K562 (cell line): ENCODE data around the gene TTC19. TPM values are rescaled to one million over a fixed set of nuclear protein-coding genes. Genes with fewer than 3 reads are reported as not detected.

Experiments
- ATAC-seq: fragments of 200-7000 bp; cut with Tn5 transposase; 3 replicates; pipeline ENCODE4 v1.9.1; 2020; ENCODE audit warnings: moderate library complexity
- BruUV-seq: library from RNA; stranded (reverse); fragments of 400-500 nt; replicated peaks from 2 replicates; lab custom pipeline; 2021; lab: Mats Ljungman, UMichigan
- CTCF ChIA-PET: fragments of 300-600 bp; formaldehyde crosslinking; extraction: SDS; loops from one replicate; lab custom pipeline; 2021; ENCODE audit warnings: low intra/inter-chr PET ratio; lab: Yijun Ruan, JAX
- POLR2A ChIA-PET: fragments of 300-600, 350-650 bp; sonication (Branson Sonifier 250); formaldehyde crosslinking; extraction: SDS; loops from one replicate; lab custom pipeline; 2021; ENCODE audit warnings: antibody characterized with exemption, inconsistent platforms; lab: Yijun Ruan, JAX
- DNase-seq, 4 experiments: peaks; one replicate each; pipeline versions ENCODE4 v3.0.0 to v3.0.0-alpha.2; 2011 to 2018; ENCODE audit warnings: low spot score in 3 of 4, mixed read lengths in 3 of 4; ENCODE audit errors: extremely low read depth in 1 of 4
- FAIRE-seq: peaks from 2 replicates; lab custom pipeline; 2011; peaks lifted over from hg19 to GRCh38; lab: Jason Lieb, UNC
- H2AFZ ChIP-seq: 2 replicates; pipeline ENCODE4 v1.6.0; 2011; ENCODE audit warnings: low read depth, low read length, control low read depth, inconsistent platforms
- H3K27ac ChIP-seq: fragments of 200-600 bp; 3 replicates; pipeline ENCODE4 v1.8.0; 2011; ENCODE audit warnings: low read depth, mild to moderate bottlenecking, control low read depth, inconsistent platforms, low read length, moderate library complexity, mixed read lengths; ENCODE audit errors: extremely low read depth
- H3K27me3 ChIP-seq, 2 experiments: fragments of 300-600 bp in 1 of 2; 2 replicates in 1 of 2; 3 replicates in 1 of 2; pipeline versions ENCODE4 v1.6.0 to v1.8.0; 2011; ENCODE audit warnings: inconsistent platforms in 2 of 2, low read length in 2 of 2, mild to moderate bottlenecking in 1 of 2, mixed read lengths in 1 of 2, moderate library complexity in 1 of 2; ENCODE audit not compliant: control insufficient read depth in 2 of 2, insufficient read depth in 2 of 2
- H3K36me3 ChIP-seq: fragments of 300-600 bp; 3 replicates; pipeline ENCODE4 v1.8.0; 2011; ENCODE audit warnings: mild to moderate bottlenecking, low read length, inconsistent platforms; ENCODE audit not compliant: control insufficient read depth, insufficient read depth
- H3K4me1 ChIP-seq, 2 experiments: fragments of 200-600 bp in 1 of 2; replicated peaks in 1 of 2; 2 replicates in 1 of 2; 3 replicates in 1 of 2; pipeline versions ENCODE4 v1.5.1 to v1.8.0; 2011; ENCODE audit warnings: inconsistent platforms in 2 of 2, low read length in 2 of 2, mild to moderate bottlenecking in 1 of 2, mixed read lengths in 1 of 2, moderate library complexity in 1 of 2; ENCODE audit not compliant: control insufficient read depth in 2 of 2, insufficient read depth in 2 of 2
- H3K4me2 ChIP-seq: 2 replicates; pipeline ENCODE4 v1.6.1; 2011; ENCODE audit warnings: low read length, control low read depth, inconsistent platforms, mixed read lengths; ENCODE audit not compliant: insufficient read depth
- H3K4me3 ChIP-seq: fragments of 200-600 bp; sonication (generic), shearing (Covaris generic); 2 replicates; pipeline ENCODE4 v1.5.1; 2016; ENCODE audit warnings: control low read depth, inconsistent platforms
- H3K79me2 ChIP-seq: fragments of 200-600 bp; 3 replicates; pipeline ENCODE4 v1.8.0; 2011; ENCODE audit warnings: low read length, inconsistent platforms; ENCODE audit not compliant: control insufficient read depth, insufficient read depth
- H3K9ac ChIP-seq, 2 experiments: 2 replicates each; pipeline versions ENCODE4 v1.6.0 to v1.6.1; 2011; ENCODE audit warnings: low read depth in 2 of 2, low read length in 2 of 2, control low read depth in 1 of 2, inconsistent platforms in 1 of 2, mild to moderate bottlenecking in 1 of 2, mixed read lengths in 1 of 2; ENCODE audit not compliant: insufficient read depth in 1 of 2
- H3K9me1 ChIP-seq: one replicate; pipeline ENCODE4 v1.6.0; 2011; ENCODE audit warnings: inconsistent platforms, mild to moderate bottlenecking, low read length, moderate library complexity; ENCODE audit not compliant: control insufficient read depth, insufficient read depth
- H3K9me3 ChIP-seq: replicated peaks from 2 replicates; pipeline ENCODE4 v1.5.1; 2011; ENCODE audit warnings: low read depth, low read length, inconsistent platforms; ENCODE audit not compliant: control insufficient read depth, insufficient read depth
- H4K20me1 ChIP-seq: replicated peaks from 2 replicates; pipeline ENCODE4 v1.6.1; 2011; ENCODE audit warnings: low read length, inconsistent platforms, mixed read lengths; ENCODE audit not compliant: control insufficient read depth, insufficient read depth
- BHLHE40 ChIP-seq: IDR thresholded peaks from 2 replicates; pipeline ENCODE4 v1.6.1; 2011; ENCODE audit warnings: low read length, improper control_type of control experiment
- C11orf30 ChIP-seq: fragments of 450-650 bp; IDR thresholded peaks from 2 replicates; pipeline ENCODE4 v1.6.1; 2016; ENCODE audit warnings: low read depth, mild to moderate bottlenecking
- GATA2 ChIP-seq: sonication (generic); formaldehyde crosslinking; IDR thresholded peaks from 2 replicates; pipeline ENCODE4 v1.4.0; 2020; ENCODE audit warnings: mild to moderate bottlenecking, missing genetic modification reagents
- GTF2E2 ChIP-seq: fragments of 200-800 bp; sonication (Bioruptor generic); IDR thresholded peaks from 2 replicates; pipeline ENCODE4 v1.6.1; 2016; ENCODE audit warnings: missing genetic modification characterization, missing compliant biosample characterization
- MLLT1 ChIP-seq, 2 experiments: fragments of 450-650 bp; IDR thresholded peaks; 2 replicates each; pipeline ENCODE4 v1.6.1; 2016
- MNT ChIP-seq, 2 experiments: fragments of 450-650 bp; conservative IDR thresholded peaks; 2 replicates each; pipeline ENCODE4 v1.6.1; 2017; ENCODE audit warnings: mild to moderate bottlenecking in 2 of 2, moderate library complexity in 2 of 2
- NCOA1 ChIP-seq: fragments of 450-650 bp; IDR thresholded peaks from 2 replicates; pipeline ENCODE4 v1.6.1; 2016; ENCODE audit warnings: low read depth
- SNRNP70 ChIP-seq: fragments of 200-400 bp; formaldehyde crosslinking; optimal IDR thresholded peaks from 2 replicates; pipeline ENCODE3; 2017; ENCODE audit warnings: low read depth, low read length
- SPI1 ChIP-seq: IDR thresholded peaks from 2 replicates; pipeline ENCODE4 v1.6.1; 2011; ENCODE audit warnings: low read depth, low read length, control low read depth, borderline replicate concordance
- ZNF316 ChIP-seq: fragments of 450-650 bp; IDR thresholded peaks from 2 replicates; pipeline ENCODE4 v1.6.1; 2016
- ZNF449 ChIP-seq: fragments of 250-450 bp; sonication (Bioruptor Pico); IDR thresholded peaks from 2 replicates; pipeline ENCODE4 v1.8.0; 2022; ENCODE audit warnings: moderate library complexity, mild to moderate bottlenecking, inconsistent platforms
- WGBS: fragments of 100-300 bp; shearing (Covaris generic); methylation state at CpG from one replicate; pipeline ENCODE4 v1.1.6; 2016; ENCODE audit warnings: low coverage, mixed read lengths; ENCODE audit not compliant: insufficient coverage; ENCODE audit errors: missing lambda C conversion rate; 5-methylcytosine and 5-hydroxymethylcytosine counted together
- in situ Hi-C: fragments of 300-500 bp; cut with MboI; formaldehyde crosslinking; loops from 4 replicates; pipeline ENCODE4 v1.15.0; 2018; ENCODE audit warnings: inconsistent platforms, mixed read lengths
- intact Hi-C: fragments of 100-400 bp; cut with micrococcal nuclease; formaldehyde crosslinking; loops from 2 replicates; pipeline ENCODE4 v1.14.2; 2022
- polyA plus RNA-seq, 8 experiments: library from polyadenylated mRNA; depleted of rRNA in 4 of 8; stranded (reverse) in 5 of 8; unstranded in 3 of 8; fragments of >200 nt; fragmentation: Nextera tagmentation in 2 of 8; fragmentation: Illumina TruSeq in 1 of 8; extraction: Ambion mirVana in 2 of 8; extraction: Trizol in 1 of 8; gene quantifications; 2 replicates each; pipeline versions ENCODE4 v1.2.1 to v1.2.3, GENCODE V29; 2011 to 2014; ENCODE audit warnings: inconsistent platforms in 1 of 8, missing spikeins in 1 of 8
- total RNA-seq, 7 experiments: library from RNA; depleted of rRNA in 6 of 7; stranded (reverse); fragments of >200 nt in 6 of 7; fragmentation: Illumina TruSeq in 2 of 7; extraction: Trizol in 2 of 7; gene quantifications; 2 replicates each; pipeline versions ENCODE4 v1.2.1 to v1.2.3, GENCODE V29; 2011 to 2021; ENCODE audit warnings: low replicate concordance in 1 of 7

Gene TTC19
- total and polyA plus RNA-seq, 9 of the 15 experiments (the other 6 are each of a cell fraction or from before 2014, with no cell fraction given) = 8.1 to 60.8 (median 25.3) TPM

GRCh38 chr17:15952916-15953790 is 46.5 kb upstream of the TTC19 start:
- ChIA-PET CTCF (no interaction called here), POLR2A (no interaction called here)
- in situ Hi-C loops (loop anchor here (25.0 kb wide), 1 partner anchor 691 kb away; the partner anchor contains the start of gene PMP22), intact Hi-C loops (no loop called here)
- ATAC-seq (no peak), FAIRE-seq (no peak), DNase-seq (no peak)
- H2AFZ ChIP-seq = no peak overlapping the region
- H3K4me3 ChIP-seq = no peak overlapping the region
- peaks cover 7% of the 10 kb centered on the region; the same call in 2 of the 3 replicates for H3K36me3 ChIP-seq
- 77% methylated on average over 16 of the region's 22 CpGs for WGBS
- H3K27me3 ChIP-seq = no peaks in the 10 kb centered on the region
- H3K79me2 ChIP-seq = peaks cover 36% of the 10 kb centered on the region
- H4K20me1 ChIP-seq = peaks cover 5% of the 10 kb centered on the region; the same call in 1 of the 2 replicates
- no peak overlapping the region for H3K4me2 ChIP-seq
- H3K4me1 ChIP-seq = peaks cover 22 to 42% of the 10 kb centered on the region in 2 experiments
- no peaks in the 10 kb centered on the region for H3K9me1 ChIP-seq
- no peak overlapping the region; the same call in 2 of the 3 replicates for H3K27ac ChIP-seq
- no peaks in the 10 kb centered on the region for H3K9me3 ChIP-seq
- no peak overlapping the region for H3K9ac ChIP-seq
- BruUV-seq = no TSS peak
- no peak for TF ChIP-seq GTF2E2 (tag)
- no peak for TF ChIP-seq SPI1
- TF ChIP-seq ZNF449 (CRISPR knock-in tag) = no peak
- no peak for TF ChIP-seq SNRNP70
- no peak for TF ChIP-seq GATA2 (CRISPR knock-in tag)
- TF ChIP-seq BHLHE40 = no peak
- no peak for TF ChIP-seq NCOA1
- no peak for TF ChIP-seq MLLT1 (IDR thresholded peaks at IDR 0.05)
- peak; percentile 61 for TF ChIP-seq C11orf30
- peak; percentile 65 for TF ChIP-seq ZNF316
- TF ChIP-seq MNT (conservative IDR thresholded peaks at IDR 0.05) = no peak
